ENCODE results near the gene LMCD1.

LMCD1 gene

DNA sequence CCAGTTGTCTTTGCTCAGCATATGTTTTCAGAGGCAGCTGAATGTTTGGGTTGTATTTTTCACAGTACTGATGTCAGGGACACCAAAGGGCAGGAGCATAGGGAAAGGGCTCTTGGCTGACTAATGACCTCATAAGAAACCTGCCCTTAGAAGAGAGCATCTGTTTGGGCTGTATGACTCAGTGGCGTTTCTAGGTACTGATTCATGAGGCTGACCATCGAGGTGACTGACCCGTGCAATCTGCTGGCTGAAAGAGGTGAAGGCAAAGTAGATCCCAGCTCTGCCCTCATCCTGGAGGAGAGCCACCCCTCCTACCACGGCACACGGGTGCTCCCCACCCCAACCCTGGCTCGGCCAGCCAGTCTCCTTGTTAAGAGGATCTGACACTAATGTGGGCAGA is 8.3 kb downstream of the LMCD1 start:
- DNase-seq, result no peak

DNA sequence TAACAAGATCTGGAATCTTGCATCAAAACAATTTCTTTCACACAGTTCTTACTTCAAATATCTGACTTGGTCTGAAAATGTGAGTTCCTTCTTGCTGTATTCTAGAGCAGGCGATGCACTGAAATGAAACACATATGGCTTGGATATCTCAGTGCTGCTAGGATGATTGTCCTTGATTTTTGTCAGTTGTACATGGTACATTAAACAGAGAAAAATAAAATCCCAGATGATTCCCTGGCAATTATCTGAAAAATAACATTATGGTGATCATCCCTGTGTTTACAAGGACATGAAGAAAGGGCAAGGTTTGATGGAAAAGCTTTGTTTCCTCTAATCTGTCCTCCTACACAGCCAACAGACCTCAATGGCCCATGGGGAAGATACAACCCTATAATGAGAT is 10.6 kb downstream of the LMCD1 start:
- no peak for DNase-seq

- DNase-seq, result no peak
Measured at GRCh38 chr3:8516047-8516661, 14.5 kb downstream of the LMCD1 start.

DNA sequence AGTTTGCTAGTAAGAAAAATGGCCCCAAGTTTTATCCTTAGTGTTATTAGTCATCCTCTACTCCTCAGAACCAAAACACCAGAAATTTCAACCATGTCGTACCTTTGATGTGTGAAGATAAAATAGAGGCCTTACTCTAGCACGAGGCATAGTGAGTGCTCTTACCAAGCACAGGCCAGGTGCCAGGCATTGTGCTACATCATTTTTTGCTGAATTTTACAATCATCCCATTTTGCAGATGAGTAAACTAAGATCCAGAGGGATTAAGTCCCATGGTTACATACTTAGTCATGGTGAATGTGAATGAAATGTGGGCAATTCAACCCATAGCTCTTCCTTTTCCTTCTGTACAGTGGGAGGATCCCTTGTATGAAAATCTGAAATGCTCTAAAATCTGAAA is 15.2 kb downstream of the LMCD1 start:
- DNase-seq, result no peak

DNA sequence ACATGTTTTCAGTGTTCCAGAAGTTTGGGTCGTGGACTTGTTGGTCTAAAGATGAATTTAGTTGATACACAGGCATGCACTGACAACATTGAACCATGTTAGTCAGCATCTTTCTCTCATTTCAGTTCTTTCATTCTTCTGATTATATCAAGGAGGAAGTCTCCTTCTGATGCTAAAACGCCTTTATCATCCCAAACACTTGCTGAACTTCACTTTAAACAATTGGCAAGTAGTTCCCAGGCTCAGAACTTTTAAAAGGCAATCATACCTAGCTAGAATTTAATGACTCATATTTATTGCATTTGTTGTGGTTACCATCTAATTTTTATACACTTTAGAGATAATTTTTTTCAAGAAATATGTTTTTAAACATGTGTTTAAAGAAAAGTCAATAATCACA is 15.9 kb downstream of the LMCD1 start:
- no peak for DNase-seq

GRCh38 chr3:8518138-8518537 is 16.5 kb downstream of the LMCD1 start:
- no peak for DNase-seq

- DNase-seq, result no peak
Measured at GRCh38 chr3:8519156-8519555, 17.5 kb downstream of the LMCD1 start.

- DNase-seq, result no peak
Measured at GRCh38 chr3:8519774-8520448, 18.3 kb downstream of the LMCD1 start.

GRCh38 chr3:8520816-8521403 is 19.3 kb downstream of the LMCD1 start:
- DNase-seq, result no peak

DNA sequence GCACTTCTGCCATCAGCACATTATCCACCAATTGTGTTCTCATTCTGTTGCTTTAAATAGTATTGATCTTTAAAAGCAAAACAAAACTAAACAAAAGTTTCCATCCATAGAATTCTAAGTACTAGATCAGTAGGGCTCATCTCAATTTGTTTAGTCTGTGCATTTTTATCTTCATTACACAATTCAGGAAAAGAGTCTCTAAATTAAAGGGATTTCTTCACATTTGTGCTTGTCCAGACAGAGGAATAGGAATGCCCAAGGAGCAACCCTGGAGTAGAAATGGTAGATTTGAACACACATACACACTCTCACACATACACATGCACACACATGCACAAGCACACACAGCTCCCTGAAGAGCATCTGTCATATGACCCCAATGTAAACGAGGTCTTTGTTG is 21.4 kb downstream of the LMCD1 start:
- no peak for DNase-seq

DNA sequence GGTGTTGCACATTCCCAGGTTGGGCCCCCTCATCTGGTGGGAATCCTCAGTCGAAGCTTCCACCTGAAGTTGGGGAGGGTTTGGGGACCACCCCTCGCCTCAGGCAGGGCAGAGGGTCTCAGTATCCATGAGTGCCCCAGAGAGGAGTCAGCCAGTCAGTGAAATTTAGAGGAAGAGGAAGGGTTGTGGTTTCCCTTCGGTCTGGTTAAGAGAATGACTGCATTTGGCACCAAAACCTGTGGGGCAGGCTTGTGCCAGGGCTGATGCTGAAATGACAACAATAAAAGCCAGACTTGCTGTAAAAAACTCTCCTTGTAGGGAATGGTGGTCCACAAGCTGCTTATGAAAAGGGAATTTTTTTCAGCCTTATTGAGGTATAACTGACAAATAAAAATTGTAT is 22.6 kb downstream of the LMCD1 start:
- DNase-seq, result no peak

DNA sequence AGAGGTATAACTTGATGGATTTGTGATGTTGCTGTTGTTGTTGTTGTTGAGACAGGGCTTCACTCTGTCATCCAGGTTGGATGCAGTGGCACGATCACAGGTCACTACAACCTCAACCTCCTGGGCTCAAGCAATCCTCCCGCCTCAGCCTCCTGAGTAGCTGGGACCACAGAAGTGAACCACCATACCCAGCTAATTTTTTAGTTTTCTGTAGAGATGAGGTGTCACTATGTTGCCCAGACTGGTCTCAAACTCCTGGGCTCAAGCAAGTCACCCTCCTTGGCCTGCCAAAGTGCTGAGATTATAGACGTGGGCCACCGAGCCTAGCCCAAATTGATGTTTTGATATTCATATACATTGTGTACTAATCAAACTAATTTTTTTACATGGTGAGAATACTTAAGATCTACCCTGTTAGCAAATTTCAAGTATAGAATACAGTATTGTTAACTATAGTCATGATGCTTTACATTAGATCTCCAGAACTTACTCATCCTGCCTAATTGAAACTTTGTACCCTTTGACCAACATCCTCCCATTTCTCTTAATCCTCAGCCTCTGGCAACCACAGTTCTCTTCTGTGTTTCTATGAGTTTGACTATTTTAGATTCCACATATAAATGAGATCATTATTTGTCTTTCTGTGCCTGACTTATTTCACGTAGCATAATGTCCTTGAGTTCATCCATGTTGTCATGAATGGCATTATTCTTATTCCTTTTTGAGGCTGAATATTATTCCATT is 23.2 kb downstream of the LMCD1 start:
- DNase-seq, result no peak

- DNase-seq, result no peak
Measured at GRCh38 chr3:8525893-8526292, 24.3 kb downstream of the LMCD1 start.

DNA sequence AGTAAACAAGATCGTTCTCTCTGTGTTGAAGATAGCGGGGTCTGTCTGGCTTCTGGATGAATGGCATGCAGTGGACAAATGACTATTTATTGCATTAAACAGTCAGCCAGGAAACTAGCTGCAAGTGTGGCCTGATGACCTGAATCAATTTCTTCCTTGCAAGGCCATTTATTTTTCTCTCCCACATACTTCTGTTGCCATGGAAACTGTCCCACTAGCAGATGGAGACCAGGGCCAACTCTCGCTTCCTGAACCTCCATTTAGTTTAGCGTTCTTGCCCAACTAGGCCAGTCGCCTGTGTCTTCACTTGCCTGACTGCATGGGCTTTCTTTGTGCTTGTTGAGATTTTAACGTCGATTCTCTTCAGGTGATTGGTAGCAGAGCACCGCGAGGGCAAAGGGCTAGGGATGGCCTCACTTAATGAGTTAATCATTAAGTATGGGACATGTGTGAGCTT is 27.6 kb downstream of the LMCD1 start:
- no peak for DNase-seq

GRCh38 chr3:8529738-8530525 is 28.3 kb downstream of the LMCD1 start:
- no peak for DNase-seq

- no peak for DNase-seq
Measured at GRCh38 chr3:8530581-8530980, 29.0 kb downstream of the LMCD1 start.

GRCh38 chr3:8532251-8532871 is 30.7 kb downstream of the LMCD1 start:
- no peak for DNase-seq

DNA sequence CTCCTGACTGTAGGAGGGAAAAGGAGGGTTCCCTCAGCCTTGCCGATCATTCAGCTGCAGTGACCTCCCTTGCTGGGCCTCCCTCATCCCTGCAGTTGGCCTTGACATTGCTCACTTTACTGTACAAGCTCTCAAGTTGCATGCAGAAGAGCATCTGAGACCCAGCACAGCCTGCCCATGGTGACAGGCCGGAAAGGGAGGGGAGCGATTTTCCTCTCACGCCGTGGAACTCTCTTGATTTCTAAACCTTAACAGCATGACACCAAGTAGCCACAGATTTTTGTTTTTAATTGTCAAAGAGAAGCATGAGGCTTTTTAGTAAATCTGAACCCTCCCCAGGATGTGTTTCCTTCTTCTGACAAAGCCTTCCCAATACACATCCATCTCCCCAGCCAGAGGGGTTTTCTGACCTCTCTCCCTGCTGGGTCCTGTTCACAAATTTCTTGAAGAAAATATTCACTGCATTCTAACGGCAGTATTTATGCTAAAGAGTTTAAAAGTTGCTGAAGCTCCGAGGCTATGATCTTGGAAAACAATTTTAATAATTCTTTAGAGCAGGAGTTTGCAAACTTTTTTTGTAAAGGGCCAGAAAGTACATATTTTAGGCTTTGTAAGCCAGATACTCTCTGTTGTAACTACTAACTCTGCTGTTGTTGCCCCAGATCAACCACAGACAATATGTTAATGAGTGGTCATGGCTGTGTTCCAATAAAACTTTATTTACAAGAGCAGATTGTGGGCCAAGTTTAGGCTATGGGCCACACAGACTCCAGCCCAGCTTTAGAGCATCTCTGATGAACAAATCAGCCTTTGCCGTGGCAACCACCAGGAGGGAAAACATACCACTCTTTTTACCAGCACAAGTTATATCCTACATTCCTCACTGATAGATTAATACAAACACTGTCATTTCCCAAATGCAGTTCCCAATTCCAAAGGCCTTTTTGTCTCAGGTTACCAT is 34.8 kb downstream of the LMCD1 start:
- no peak for DNase-seq

DNA sequence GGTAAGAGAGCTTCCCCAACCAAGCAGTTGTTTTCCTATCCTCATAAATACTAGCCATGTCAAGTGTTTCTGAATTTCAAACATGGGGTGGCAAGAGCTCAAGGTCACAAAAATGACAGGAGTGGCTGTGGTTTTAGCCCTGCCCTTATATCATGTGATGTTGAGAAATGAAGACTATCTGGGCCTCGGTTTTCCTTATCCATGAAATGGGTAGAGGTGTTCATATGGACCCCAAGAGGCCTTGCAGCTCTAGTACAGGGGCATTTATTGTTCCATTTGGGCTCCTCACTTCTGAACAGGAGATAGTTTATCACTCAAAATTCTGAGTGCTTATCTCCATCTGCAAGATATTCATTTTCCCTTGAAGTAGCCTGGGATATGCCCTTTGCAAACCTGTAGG is 35.8 kb downstream of the LMCD1 start:
- DNase-seq, result no peak

- no peak for DNase-seq
Measured at GRCh38 chr3:8538223-8538622, 36.6 kb downstream of the LMCD1 start.

DNA sequence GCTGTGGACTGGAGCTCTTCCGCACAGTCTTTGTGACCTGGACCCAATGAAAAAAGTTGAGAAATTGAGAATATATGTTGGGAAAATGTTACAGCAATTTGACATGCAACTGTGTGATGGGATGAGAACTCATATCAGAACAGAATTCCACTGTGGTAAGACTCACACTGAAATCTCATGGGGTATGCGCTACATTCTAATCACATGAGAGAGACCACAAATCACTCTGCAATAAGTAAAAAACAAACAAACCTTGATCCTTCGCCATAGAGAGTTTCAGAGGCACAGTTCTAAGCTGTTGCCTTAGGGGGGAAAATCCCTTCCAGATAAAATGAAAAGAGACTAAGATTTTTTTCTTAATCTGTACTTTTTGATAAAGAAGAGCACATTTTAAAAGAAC is 37.3 kb downstream of the LMCD1 start:
- DNase-seq, result no peak
